ENCODE data around the gene PPFIBP2. TPM values are rescaled to one million over a fixed set of nuclear protein-coding genes. Genes with fewer than 3 reads are reported as not detected.
A peak's percentile ranks its signal among the peaks of the same experiment; 100 is the strongest.

PPFIBP2 gene
- total RNA-seq, 1 donor from 2014 or later, result 10.1 TPM

DNA sequence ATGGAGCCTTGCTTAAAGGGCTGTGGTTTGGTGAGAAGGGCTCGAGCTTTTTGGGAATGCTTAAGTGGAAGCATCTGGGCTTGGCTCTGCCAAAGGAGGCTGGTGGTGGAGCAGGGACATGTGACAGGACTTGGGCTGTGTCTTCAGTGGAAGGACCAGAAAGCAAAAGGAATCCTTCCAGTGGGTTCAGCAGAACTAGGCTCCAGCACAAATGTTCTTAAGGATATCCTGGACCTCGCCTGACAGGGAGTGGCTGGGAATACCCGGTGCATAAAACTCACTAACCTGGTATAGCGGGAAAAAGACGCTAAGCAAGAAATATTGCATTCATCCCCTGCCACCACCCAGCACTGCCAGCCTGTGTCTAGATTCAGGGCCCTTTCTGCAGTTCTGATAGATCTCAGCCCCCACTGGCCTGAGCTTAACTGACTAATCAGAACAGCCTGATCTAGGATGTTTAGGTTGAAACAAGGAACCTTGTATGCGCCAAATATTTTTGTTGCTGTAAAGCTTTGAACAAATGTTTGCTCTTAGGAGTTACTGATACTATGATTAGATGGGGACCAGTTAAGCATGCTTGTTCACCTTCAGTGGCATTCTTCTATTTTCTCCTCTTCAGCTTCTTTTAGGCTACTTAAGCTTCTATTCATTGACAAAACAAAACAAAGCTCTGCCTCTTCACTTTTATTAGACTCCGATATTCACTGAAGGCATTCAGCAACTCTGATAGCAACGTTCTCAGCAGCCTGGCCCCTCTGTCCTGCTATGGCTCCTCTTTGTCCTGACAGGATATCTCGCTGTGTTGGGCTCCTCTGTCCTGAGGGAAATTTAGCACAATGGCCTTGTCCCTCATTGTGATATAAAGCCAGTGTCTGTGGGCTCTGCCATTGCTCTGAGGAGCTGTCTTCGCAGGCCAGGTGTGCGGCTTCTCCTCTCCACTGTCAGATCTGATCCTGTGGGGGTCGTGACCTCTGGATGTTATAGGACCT lies 25.0 kb downstream of the PPFIBP2 start:
- peaks cover 12% of the 10 kb centered on the region for H3K27me3 Mint-ChIP-seq (ENCODE audit: low read depth)
- no peaks in the 10 kb centered on the region for H3K9me3 Mint-ChIP-seq
- H3K4me1 Mint-ChIP-seq, result peaks cover 11% of the 10 kb centered on the region
- H3K4me3 Mint-ChIP-seq, result no peak overlapping the region
- no peaks in the 10 kb centered on the region for H3K36me3 Mint-ChIP-seq (ENCODE audit: low read depth)
- TF ChIP-seq, protein P1, sequence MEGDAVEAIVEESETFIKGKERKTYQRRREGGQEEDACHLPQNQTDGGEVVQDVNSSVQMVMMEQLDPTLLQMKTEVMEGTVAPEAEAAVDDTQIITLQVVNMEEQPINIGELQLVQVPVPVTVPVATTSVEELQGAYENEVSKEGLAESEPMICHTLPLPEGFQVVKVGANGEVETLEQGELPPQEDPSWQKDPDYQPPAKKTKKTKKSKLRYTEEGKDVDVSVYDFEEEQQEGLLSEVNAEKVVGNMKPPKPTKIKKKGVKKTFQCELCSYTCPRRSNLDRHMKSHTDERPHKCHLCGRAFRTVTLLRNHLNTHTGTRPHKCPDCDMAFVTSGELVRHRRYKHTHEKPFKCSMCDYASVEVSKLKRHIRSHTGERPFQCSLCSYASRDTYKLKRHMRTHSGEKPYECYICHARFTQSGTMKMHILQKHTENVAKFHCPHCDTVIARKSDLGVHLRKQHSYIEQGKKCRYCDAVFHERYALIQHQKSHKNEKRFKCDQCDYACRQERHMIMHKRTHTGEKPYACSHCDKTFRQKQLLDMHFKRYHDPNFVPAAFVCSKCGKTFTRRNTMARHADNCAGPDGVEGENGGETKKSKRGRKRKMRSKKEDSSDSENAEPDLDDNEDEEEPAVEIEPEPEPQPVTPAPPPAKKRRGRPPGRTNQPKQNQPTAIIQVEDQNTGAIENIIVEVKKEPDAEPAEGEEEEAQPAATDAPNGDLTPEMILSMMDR (conservative IDR thresholded peaks at IDR 0.05), result no peak
- no peak for DNase-seq (ENCODE audit: low read depth, low spot score)
- H3K27ac Mint-ChIP-seq (ENCODE audit: unreplicated experiment), result no peak overlapping the region

DNA sequence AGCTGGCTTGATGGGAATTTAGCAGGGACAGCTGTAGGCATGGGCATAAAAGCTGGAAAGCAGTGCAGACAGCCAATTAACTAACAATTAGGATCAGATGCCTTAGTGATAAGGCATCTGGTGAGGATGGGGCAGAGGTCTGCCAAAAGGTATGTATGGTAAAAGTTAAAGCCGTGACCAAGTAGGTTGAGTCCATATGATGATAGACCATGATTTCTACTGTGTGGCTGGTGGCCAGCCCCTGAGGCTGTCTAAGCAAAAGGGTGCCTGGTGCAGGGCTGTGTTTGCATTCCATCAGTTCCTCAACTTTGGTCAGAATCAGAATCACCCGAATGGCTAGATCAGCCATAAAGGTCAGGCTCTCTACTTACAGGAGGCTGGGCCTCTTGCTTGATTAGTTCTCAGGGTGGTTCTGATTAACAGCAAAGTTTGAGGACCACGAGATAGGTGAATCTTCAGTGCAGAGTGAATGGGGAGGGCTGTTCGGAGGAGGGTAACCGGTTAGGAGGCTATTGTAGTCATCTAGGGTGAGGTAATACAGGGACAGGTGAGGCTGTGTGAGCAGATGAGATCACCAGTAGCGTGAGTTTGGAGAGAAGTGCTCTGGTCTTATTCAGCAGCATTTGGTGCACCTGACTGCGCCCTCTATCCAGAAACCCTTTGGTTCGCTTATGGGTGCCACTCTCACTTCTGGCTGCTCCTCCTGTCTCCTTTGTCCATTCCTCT lies 27.2 kb downstream of the PPFIBP2 start:
- no peak overlapping the region for H3K4me3 Mint-ChIP-seq
- H3K27ac Mint-ChIP-seq (ENCODE audit: unreplicated experiment), result peak overlapping the region; percentile 65
- H3K36me3 Mint-ChIP-seq (ENCODE audit: low read depth), result no peaks in the 10 kb centered on the region
- H3K27me3 Mint-ChIP-seq (ENCODE audit: low read depth), result peaks cover 12% of the 10 kb centered on the region
- TF ChIP-seq, protein P1 (conservative IDR thresholded peaks at IDR 0.05), result no peak
- H3K9me3 Mint-ChIP-seq, result no peaks in the 10 kb centered on the region
- H3K4me1 Mint-ChIP-seq, result peaks cover 11% of the 10 kb centered on the region
- no peak for DNase-seq (ENCODE audit: low read depth, low spot score)

DNA sequence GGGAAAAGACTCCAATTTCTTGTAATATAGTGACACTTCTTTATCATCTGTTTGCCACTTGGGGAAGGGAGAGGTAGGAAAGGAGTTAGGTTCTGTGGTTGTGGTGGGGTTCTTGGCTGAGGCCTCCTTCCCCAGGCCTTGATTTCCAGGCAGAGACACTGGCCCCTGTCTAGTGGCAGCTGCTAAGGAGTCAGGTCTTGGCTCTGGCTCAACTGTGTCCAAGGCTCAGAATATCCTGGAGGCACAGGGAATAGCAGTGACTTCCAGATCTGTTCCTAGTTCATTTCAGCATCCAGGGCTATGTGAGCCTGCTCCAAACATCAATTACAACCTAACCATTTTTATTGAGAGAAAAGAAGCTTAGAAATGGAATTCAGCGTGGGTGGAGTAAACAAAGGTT lies 29.5 kb downstream of the PPFIBP2 start:
- Mint-ChIP-seq H3K4me1 (peaks cover 11% of the 10 kb centered on the region), H3K27me3 (ENCODE audit: low read depth) (peaks cover 1% of the 10 kb centered on the region)

DNA sequence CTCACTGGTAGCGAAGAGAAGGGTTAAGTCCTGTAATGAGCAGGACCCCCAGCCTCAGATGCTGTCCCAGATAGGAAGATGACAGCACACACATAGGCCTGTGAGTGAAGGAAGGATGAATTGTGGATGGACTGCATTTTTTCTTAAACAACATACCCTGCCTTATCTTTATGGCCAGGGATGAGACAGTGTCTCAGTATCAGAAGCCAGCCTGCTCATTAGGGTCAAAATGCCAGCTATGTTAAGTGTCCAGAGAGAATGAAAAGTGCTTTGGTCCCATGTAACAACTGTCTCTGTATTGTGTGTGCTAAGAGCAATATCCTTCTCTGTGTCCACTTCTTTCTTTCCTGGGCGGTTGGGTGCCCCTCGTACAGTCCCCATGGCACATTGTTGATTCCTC lies 30.2 kb downstream of the PPFIBP2 start:
- Mint-ChIP-seq H3K4me1 (peaks cover 6% of the 10 kb centered on the region), H3K27ac (ENCODE audit: unreplicated experiment) (no peak overlapping the region), H3K9me3 (no peaks in the 10 kb centered on the region)

More for the DNA sequence above, 29.5 kb downstream of the PPFIBP2 start:
- H3K36me3 Mint-ChIP-seq (ENCODE audit: low read depth), result no peaks in the 10 kb centered on the region
- no peaks in the 10 kb centered on the region for H3K9me3 Mint-ChIP-seq
- no peak for DNase-seq (ENCODE audit: low read depth, low spot score)
- TF ChIP-seq, protein P1 (conservative IDR thresholded peaks at IDR 0.05), result no peak
- no peak overlapping the region for H3K27ac Mint-ChIP-seq (ENCODE audit: unreplicated experiment)
- no peak overlapping the region for H3K4me3 Mint-ChIP-seq

DNA sequence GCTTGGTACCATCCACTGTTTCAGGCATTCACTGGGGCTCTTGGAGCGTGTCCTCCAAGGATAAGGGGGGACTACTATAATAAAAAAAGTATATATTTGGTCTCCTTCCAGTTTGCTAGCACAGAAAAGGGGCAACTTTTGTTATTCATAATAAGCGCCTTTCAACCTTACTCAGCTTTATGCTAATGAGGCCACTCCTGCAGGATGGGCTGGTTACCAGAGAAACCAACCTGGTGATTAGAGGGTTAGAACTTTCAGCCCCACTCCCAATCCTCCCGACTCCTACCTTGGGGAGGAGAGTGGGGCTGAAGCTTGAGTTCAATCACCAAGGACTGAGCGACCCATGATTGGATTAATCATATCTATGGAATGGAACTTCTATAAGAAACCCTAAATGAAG lies 31.8 kb downstream of the PPFIBP2 start:
- no peak for DNase-seq (ENCODE audit: low read depth, low spot score)
- TF ChIP-seq, protein P1 (conservative IDR thresholded peaks at IDR 0.05), result no peak
- Mint-ChIP-seq H3K4me3 (no peak overlapping the region), H3K9me3 (no peaks in the 10 kb centered on the region), H3K27ac (ENCODE audit: unreplicated experiment) (no peak overlapping the region), H3K36me3 (ENCODE audit: low read depth) (no peaks in the 10 kb centered on the region), H3K27me3 (ENCODE audit: low read depth) (no peaks in the 10 kb centered on the region), H3K4me1 (no peaks in the 10 kb centered on the region)

More for the DNA sequence above, 30.2 kb downstream of the PPFIBP2 start:
- Mint-ChIP-seq H3K27me3 (ENCODE audit: low read depth) (no peaks in the 10 kb centered on the region), H3K36me3 (ENCODE audit: low read depth) (no peaks in the 10 kb centered on the region), H3K4me3 (no peak overlapping the region)
- TF ChIP-seq, protein P1 (conservative IDR thresholded peaks at IDR 0.05), result no peak
- DNase-seq (ENCODE audit: low read depth, low spot score), result no peak
